ENCODE results near the gene TLE2. TPM values are rescaled to one million over a fixed set of nuclear protein-coding genes. Genes with fewer than 3 reads are reported as not detected.

The TLE2 gene
- 95.2 TPM for total RNA-seq

- no peak for DNase-seq (ENCODE audit: low spot score)
Observed at GRCh38 chr19:3029065-3029923, at the start of gene TLE2. Gene TLE2 (minus strand): TSS chr19:3029280. CDS start chr19:3028904, 376 bp downstream.

DNA sequence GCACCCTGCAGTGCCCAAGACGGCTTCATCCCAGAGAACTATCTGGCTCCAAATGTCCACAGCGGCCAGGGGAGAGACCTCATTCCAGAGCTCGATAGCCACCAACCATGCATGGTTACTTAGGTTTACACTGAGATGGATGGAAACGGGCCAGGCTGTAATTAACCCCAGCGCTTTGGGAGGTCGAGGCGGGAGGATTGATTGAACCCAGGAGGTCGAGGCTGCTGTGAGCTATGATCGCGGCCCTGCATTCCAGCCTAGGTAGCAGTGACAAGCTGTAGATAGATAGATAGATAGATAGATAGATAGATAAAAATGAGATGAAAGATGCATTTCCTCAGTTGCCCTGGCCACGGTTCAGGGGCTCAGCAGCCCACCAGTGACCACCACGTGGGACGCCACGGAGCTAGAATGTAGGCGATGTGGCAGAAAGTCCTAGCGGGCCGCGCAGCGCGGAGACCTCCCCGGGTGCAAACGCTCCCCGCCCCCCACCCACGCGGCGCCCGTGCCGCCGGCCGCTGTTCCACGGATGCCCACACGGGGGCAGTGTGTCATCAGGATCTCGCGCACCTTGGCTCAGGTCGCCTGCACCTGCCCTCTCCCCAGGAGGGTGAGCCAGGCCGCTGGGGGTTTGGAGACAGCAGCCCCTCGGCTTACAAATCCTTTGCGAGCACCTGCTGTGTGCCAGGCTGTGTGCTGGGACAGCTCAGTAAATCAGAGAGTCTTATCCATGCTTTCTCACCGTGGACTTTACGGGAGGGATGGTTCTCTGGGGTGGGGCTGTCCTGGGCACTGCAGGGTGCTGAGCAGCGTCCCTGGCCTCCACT is 46.7 kb upstream of the TLE2 start:
- no peak for DNase-seq (ENCODE audit: low spot score)

DNA sequence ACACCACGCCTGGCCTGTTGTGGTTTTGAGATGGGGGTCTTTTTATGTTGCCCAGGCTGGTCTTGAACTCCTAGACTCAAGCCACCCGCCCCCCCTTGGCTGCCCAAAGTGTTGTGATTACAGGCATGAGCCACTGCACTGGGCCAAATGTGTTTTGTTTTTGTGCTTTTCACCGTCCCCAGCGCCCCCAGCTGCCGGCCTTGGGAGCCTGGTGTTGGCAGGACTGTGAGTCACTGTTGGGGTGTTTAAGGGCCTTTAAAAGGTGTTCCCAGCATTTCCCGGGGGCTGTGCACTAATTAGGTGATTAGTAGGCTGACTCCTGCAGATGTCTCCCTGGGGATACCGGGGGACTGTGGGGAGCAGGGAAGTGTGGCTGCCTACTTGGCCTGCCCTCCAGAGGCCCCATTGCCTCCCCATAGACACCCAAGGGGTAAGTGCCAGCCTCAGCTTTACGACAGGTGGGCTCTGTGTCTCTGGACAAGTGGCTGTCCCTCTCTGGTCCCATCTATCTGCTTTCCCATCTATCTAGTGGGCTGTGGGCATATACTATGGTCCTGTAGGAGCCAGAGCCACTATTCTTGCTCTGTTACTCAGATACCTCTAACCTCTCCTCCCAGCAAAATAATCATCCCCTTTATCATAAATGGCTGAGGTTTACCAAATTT is 45.0 kb upstream of the TLE2 start:
- no peak for DNase-seq (ENCODE audit: low spot score)

DNA sequence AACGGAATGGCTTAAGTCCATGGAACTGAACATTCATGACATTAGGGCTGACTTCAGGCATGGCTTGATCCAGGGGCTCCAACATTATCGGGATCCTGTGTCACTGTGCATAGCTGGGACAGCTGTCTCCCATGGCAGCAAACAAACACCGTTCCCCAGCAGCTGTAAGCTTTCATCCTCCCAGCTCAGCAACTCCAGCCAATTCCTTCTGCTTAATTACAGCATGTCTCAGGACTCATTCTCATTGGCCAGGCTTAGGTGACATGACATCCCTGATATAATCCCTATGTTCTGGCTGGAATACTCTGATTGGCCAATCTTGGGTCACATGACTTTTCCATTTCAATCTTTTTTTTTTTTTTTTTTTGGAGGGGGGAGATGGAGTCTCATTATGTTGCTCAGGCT is 44.1 kb upstream of the TLE2 start:
- no peak for DNase-seq (ENCODE audit: low spot score)

- DNase-seq (ENCODE audit: low spot score), result no peak
Observed at GRCh38 chr19:3071768-3072167, 42.7 kb upstream of the TLE2 start.

DNA sequence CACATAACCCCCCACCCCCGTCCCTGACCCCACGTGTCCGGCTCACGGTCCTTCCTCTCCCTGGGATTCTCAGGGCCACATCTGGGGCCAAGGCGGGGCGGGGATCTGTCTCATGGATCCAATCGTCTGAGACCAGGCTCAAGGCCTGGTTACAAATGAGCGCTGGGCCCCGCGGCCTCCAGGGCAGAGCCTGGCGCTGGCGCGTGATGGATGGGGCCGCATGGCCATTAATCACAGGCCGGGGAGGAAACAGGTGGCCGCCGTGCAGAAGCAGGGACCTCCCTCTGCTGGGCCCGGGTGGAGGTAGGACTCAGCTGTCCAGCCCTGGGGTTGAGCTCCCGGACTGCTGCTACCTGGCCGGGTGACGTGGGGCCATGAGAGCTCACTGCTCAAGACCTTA is 39.0 kb upstream of the TLE2 start:
- DNase-seq (ENCODE audit: low spot score), result no peak

GRCh38 chr19:3067563-3067962 is 38.5 kb upstream of the TLE2 start:
- DNase-seq (ENCODE audit: low spot score), result no peak

GRCh38 chr19:3066482-3067049 is 37.5 kb upstream of the TLE2 start:
- DNase-seq (ENCODE audit: low spot score), result no peak

- DNase-seq (ENCODE audit: low spot score), result no peak
Observed at GRCh38 chr19:3065675-3066357, 36.7 kb upstream of the TLE2 start.

GRCh38 chr19:3064011-3064330 is 34.9 kb upstream of the TLE2 start:
- DNase-seq (ENCODE audit: low spot score), result no peak

DNA sequence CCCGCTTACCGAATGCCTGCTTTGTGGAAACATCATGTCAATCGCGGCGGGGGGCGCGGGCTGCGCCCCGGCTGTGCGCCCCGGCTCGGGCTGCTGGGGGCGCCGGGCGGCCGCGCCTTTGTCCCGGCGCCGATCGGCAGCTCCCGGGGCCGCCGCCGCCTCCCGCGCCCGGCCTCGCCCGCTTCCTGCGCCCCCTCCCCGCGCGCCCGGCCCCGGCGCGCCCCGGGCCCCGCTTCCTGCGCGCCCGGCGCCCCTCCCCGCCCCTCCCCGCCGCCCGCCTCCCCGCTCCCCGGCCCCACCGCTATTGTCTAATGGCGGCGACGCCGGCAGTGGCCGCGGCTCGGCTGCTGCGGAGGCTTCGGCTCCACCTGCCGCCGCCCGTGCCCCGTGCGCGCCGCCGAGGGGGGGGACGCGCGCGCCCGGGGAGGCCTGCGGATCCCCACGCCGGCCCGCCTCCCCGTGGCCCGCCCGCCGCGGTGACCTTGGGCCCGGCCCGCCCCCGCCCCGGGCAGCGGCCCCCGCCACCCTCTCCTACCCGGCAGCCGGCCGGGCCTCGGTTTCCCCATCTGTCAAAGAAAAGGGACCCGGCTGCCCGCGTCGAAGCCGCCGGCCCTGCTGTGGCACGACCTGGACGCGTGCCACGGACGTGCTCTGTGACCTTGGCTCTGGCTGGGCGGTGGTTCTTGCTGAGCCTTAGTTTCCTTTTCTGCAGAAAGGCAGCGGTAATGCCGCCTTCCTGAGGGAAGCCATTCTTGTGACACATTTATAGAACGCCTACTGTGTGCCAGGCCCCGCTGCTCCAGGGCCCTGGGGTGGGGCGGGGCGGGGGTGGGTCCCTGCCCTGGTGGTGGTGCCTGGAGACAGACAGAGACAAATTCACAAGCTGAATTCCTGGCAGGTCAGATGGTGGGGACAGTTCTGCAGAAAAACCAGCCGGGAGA is 33.4 kb upstream of the TLE2 start, which contains the start of gene TLE5:
Gene TLE5 (minus strand): TSS at position 331 of the 941 bp plus-strand sequence. CDS start 295 bp downstream, at position 36.
- DNase-seq (ENCODE audit: low spot score), result no peak

- DNase-seq (ENCODE audit: low spot score), result peak; percentile 73
Observed at GRCh38 chr19:3061182-3062161, 32.4 kb upstream of the TLE2 start.

- DNase-seq (ENCODE audit: low spot score), result no peak
Observed at GRCh38 chr19:3060857-3061181, 31.7 kb upstream of the TLE2 start.

- no peak for DNase-seq (ENCODE audit: low spot score)
Observed at GRCh38 chr19:3059653-3060052, 30.6 kb upstream of the TLE2 start.

GRCh38 chr19:3058821-3059314 is 29.8 kb upstream of the TLE2 start:
- DNase-seq (ENCODE audit: low spot score), result no peak

DNA sequence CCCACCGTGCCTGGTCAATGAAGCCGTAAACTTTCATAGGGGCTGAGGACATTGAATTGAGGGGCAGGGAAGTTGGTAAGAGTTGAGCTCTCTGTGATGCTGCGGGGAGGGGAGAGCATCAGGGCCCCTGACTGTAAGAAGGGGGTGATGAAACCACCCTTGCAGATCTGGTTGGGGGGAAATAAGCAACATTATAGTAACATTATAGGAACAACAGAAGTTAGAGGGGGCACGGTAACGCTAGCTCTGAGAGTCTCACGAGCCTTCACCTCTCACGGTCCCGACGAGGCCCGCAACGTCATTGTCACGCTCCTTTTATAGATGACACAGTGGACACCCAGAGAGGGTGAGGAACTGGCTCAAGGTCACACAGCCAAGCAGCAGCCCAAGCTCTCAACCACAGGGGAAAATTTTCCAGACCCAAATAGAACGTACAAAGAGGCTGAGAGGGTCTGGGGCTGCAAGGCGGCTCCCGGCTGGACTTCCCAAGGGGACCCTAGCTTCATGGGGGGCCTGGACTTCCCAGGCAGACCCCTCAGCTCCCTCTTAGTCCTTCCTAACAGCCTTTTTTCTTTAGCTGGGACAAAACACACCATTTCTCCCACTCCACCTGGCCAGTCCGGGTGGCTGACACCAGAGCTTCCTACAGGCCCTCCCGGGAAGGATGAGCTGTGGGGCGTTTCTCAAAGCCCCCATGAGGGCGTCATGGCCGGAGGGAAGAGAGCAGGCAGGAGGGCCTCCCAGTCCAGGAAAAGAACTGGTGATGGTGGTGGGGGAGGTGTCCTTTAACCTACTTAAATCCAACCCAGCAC is 29.1 kb upstream of the TLE2 start:
- no peak for DNase-seq (ENCODE audit: low spot score)

GRCh38 chr19:3057275-3057714 is 28.2 kb upstream of the TLE2 start:
- DNase-seq (ENCODE audit: low spot score), result peak; percentile 90

Measured in ureter (tissue), 1 donor.